Cardiac muscle cell (in vitro differentiated cells and primary cell): Measurements from ENCODE around the gene STK11IP. TPM values are rescaled to one million over a fixed set of nuclear protein-coding genes. Genes with fewer than 3 reads are reported as not detected.
"Not testable (repeated sequence)": the region's sequence is repeated elsewhere in the genome, so short reads cannot be mapped to it uniquely, and the experiment has no call there.

Experiments
- DNase-seq, 2 donors: peaks; one replicate each; pipeline versions ENCODE4 v3.0.0 to v3.0.0-alpha.2; 2010 to 2017; ENCODE audit warnings: low read depth in 1 of 2, low spot score in 1 of 2
- H3K27ac ChIP-seq: fragments of 200-600 bp; sonication (generic); 2 replicates; pipeline ENCODE4 v1.5.1; 2016
- H3K27me3 ChIP-seq: fragments of 200-600 bp; sonication (generic); 2 replicates; pipeline ENCODE4 v1.6.0; 2016; ENCODE audit warnings: control low read depth
- H3K36me3 ChIP-seq: fragments of 200-600 bp; sonication (generic); 2 replicates; pipeline ENCODE4 v1.5.1; 2016; ENCODE audit warnings: control low read depth
- H3K4me1 ChIP-seq: fragments of 200-600 bp; sonication (generic); 2 replicates; pipeline ENCODE4 v1.8.1; 2017; ENCODE audit warnings: low read depth, mild to moderate bottlenecking, mixed run types
- H3K4me3 ChIP-seq: fragments of 200-600 bp; sonication (generic); 2 replicates; pipeline ENCODE4 v1.5.1; 2016; ENCODE audit warnings: mild to moderate bottlenecking
- H3K9me3 ChIP-seq: fragments of 200-600 bp; sonication (generic); 2 replicates; pipeline ENCODE4 v1.5.1; 2017; ENCODE audit warnings: low read depth, mild to moderate bottlenecking, control low read depth
- CTCF ChIP-seq: IDR thresholded peaks from 2 replicates; pipeline ENCODE4 v1.5.1; 2012; ENCODE audit warnings: low read depth, mild to moderate bottlenecking, low read length
- polyA plus RNA-seq: library from polyadenylated mRNA; unstranded; fragments of >200 nt; fragmentation: Nextera tagmentation; extraction: Ambion mirVana; gene quantifications from 2 replicates; pipeline ENCODE4 v1.2.1, GENCODE V29; 2016
- total RNA-seq: library from RNA; depleted of rRNA; stranded (reverse); fragments of >200 nt; gene quantifications from 2 replicates; pipeline ENCODE4 v1.2.3, GENCODE V29; 2016

The STK11IP gene
- total and polyA plus RNA-seq, 2 experiments from 2014 or later = 22.4 to 24.4 TPM

- DNase-seq = peak; percentile 38 to 71
These were observed 47.3 kb downstream of the STK11IP start for GRCh38 chr2:219644801-219645480.

GRCh38 chr2:219645631-219646527 lies 48.2 kb downstream of the STK11IP start:
- H3K4me1 ChIP-seq = peaks cover 45% of the 10 kb centered on the region
- no peaks in the 10 kb centered on the region for H3K9me3 ChIP-seq
- peak overlapping the region; percentile 82 for H3K27ac ChIP-seq
- peak in 1 of 2 donors; percentile 83 for DNase-seq
- no peaks in the 10 kb centered on the region for H3K27me3 ChIP-seq
- H3K36me3 ChIP-seq = no peaks in the 10 kb centered on the region
- H3K4me3 ChIP-seq = no peak overlapping the region
- TF ChIP-seq CTCF = no peak

More at GRCh38 chr2:219644801-219645480, 47.3 kb downstream of the STK11IP start:
- Histone ChIP-seq H3K27me3 (no peaks in the 10 kb centered on the region), H3K4me3 (no peak overlapping the region), H3K9me3 (no peaks in the 10 kb centered on the region), H3K27ac (peak overlapping the region; percentile 82), H3K36me3 (no peaks in the 10 kb centered on the region), H3K4me1 (peaks cover 45% of the 10 kb centered on the region)
- TF ChIP-seq CTCF = no peak

- no peaks in the 10 kb centered on the region for H3K27me3 ChIP-seq
- peaks cover 27% of the 10 kb centered on the region for H3K4me1 ChIP-seq
- no peak overlapping the region for H3K27ac ChIP-seq
- H3K9me3 ChIP-seq = no peaks in the 10 kb centered on the region
- TF ChIP-seq CTCF = no peak
- no peak for DNase-seq
- no peaks in the 10 kb centered on the region for H3K36me3 ChIP-seq
- H3K4me3 ChIP-seq = no peak overlapping the region
These were observed 50.5 kb downstream of the STK11IP start for GRCh38 chr2:219648176-219648575.

GRCh38 chr2:219648963-219649362 lies 51.3 kb downstream of the STK11IP start:
- Histone ChIP-seq H3K9me3 (no peaks in the 10 kb centered on the region), H3K4me3 (no peak overlapping the region), H3K27ac (no peak overlapping the region), H3K27me3 (no peaks in the 10 kb centered on the region), H3K36me3 (no peaks in the 10 kb centered on the region), H3K4me1 (peaks cover 19% of the 10 kb centered on the region)
- no peak for DNase-seq
- no peak for TF ChIP-seq CTCF

GRCh38 chr2:219650426-219651248 lies 53.0 kb downstream of the STK11IP start:
- H3K36me3 ChIP-seq = no peaks in the 10 kb centered on the region
- H3K4me3 ChIP-seq = no peak overlapping the region
- no peak for TF ChIP-seq CTCF
- H3K9me3 ChIP-seq = no peaks in the 10 kb centered on the region
- H3K27me3 ChIP-seq = no peaks in the 10 kb centered on the region
- no peak overlapping the region for H3K27ac ChIP-seq
- peak in 1 of 2 donors; percentile 43 for DNase-seq
- H3K4me1 ChIP-seq = peaks cover 3% of the 10 kb centered on the region

- not testable (repeated sequence) for H3K9me3 ChIP-seq
These were observed 54.0 kb downstream of the STK11IP start for GRCh38 chr2:219651656-219652055.

More at GRCh38 chr2:219651656-219652055, 54.0 kb downstream of the STK11IP start:
- H3K4me1 ChIP-seq, H3K36me3 ChIP-seq, DNase-seq, H3K27ac ChIP-seq, H3K27me3 ChIP-seq, H3K4me3 ChIP-seq: not testable (repeated sequence)
